ENCODE measurements around the gene CCDC8.
"Not testable (repeated sequence)": the region's sequence is repeated elsewhere in the genome, so short reads cannot be mapped to it uniquely, and the experiment has no call there.

Gene CCDC8

DNA sequence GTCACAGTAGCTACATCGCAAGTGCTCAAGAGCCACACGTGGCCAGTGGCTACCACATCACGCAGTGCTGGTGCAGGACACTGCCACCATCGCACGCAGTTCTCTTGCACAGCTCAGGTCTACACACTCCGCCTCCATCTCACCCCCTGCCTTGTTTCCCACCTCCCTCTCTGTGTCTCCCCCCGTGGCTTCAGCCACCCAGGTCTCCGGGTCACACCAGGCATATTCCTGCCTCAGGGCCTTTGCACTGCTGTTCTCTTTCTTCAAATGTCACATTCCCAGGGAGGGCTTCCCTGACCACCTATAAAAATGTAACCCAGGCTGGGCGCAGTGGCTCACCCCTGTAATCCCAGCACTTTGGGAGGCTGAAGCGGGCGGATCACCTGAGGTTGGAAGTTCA, 10.6 kb downstream of the CCDC8 start:
- DNase-seq, result no peak

GRCh38 chr19:46397801-46398479, 15.4 kb downstream of the CCDC8 start:
- DNase-seq, result not testable (repeated sequence)

GRCh38 chr19:46394402-46394797, 19.0 kb downstream of the CCDC8 start:
- no peak for DNase-seq

GRCh38 chr19:46393456-46394401, 19.6 kb downstream of the CCDC8 start:
- DNase-seq, result no peak

GRCh38 chr19:46392837-46393236, 20.5 kb downstream of the CCDC8 start:
- no peak for DNase-seq

- DNase-seq, result no peak
These were observed 21.0 kb downstream of the CCDC8 start for GRCh38 chr19:46392252-46392801.

DNA sequence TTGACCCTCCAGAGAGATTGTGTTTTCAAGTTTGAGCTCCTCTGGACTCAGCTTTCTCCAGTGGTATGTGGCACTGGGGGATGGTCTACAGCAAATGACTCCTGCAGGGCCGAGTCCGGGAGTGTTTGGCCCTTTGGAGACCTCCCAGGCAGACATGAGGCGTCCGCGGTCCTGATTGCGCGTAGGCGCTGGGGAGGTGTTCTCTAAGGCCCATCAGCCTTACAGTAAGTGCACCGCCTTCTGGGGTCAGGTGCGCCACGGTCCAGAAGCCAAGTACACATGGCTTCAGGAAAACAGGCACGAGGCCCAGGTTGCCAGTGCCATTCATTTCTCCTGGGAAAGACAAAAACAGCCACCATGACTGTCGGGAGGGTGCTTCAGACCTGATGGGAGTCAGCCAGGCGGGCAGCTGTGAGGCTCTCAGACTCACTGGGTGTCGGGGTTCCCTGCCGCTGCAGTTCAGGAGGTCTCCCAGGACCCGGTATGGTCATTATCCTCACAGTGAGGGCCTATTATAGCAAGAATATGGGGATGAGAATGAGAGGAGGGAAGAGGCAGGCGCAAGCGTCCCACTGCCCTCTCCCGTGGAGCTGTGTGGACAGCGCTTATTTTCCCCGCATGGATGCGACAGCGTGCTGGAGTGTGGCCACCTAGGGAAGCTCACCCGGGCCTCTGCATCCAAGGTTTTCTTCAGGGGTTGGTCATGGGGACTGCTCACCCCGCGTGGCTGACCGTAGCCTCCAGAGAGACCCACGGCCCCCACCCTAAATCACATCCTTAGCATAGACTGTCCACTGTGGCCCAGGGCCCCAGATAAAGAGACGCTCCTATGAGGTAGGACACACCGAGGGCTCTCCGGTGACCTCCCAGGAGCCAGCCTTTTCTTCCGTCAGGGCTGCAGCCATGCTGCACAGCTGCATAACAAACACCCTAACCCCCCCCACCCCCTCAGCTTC, 21.8 kb downstream of the CCDC8 start:
- no peak for DNase-seq

DNA sequence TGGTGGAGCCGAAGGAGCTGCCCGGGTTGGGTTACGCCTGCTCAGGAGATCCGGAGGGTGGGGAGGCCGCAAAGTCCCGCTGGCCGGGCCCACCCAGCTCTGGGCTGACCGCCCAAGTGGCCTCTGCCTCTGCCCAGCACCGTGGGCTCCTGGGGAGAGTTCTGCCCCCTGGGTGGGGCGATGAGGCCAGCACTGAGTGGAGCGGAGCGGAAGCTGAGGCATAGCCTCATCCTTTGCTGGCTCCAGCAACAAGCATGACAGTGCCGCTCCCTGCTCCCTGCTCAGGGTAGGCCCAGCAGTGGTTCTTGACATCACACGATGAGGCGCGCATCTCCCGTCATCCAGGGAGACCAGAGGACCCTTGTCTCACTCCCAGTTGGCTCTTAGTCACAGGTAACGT, 22.5 kb downstream of the CCDC8 start:
- DNase-seq, result no peak

GRCh38 chr19:46390121-46390858, 23.1 kb downstream of the CCDC8 start:
- no peak for DNase-seq

- no peak for DNase-seq
These were observed 24.9 kb downstream of the CCDC8 start for GRCh38 chr19:46388311-46389095.

GRCh38 chr19:46387713-46388130, 25.6 kb downstream of the CCDC8 start:
- no peak for DNase-seq

- DNase-seq, result no peak
These were observed 26.2 kb downstream of the CCDC8 start for GRCh38 chr19:46386996-46387712.

DNA sequence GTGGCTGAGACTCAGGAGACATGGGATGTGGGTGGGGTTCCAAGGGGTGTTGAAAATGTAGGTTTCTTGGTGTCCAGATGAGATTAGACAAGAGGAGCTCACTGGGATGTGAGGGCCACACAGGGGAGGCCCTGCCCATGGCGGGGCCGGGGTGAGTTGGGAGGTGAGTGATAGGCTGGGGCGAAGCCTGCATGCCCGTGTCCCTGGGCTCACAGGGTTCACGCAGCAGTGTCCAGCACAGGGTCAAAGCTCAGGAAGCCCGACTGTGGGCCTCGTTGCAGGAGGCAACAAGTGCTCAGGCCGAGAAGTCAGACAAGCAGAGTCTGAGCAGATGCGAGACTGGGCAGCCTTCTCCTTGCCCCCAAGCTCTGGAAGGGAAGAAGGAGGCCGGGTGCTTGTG, 27.2 kb downstream of the CCDC8 start:
- DNase-seq, result no peak

- DNase-seq, result no peak
These were observed 27.7 kb downstream of the CCDC8 start for GRCh38 chr19:46385636-46386035.

GRCh38 chr19:46384396-46384795, 29.0 kb downstream of the CCDC8 start:
- no peak for DNase-seq

GRCh38 chr19:46383846-46384245, 29.5 kb downstream of the CCDC8 start:
- no peak for DNase-seq

DNA sequence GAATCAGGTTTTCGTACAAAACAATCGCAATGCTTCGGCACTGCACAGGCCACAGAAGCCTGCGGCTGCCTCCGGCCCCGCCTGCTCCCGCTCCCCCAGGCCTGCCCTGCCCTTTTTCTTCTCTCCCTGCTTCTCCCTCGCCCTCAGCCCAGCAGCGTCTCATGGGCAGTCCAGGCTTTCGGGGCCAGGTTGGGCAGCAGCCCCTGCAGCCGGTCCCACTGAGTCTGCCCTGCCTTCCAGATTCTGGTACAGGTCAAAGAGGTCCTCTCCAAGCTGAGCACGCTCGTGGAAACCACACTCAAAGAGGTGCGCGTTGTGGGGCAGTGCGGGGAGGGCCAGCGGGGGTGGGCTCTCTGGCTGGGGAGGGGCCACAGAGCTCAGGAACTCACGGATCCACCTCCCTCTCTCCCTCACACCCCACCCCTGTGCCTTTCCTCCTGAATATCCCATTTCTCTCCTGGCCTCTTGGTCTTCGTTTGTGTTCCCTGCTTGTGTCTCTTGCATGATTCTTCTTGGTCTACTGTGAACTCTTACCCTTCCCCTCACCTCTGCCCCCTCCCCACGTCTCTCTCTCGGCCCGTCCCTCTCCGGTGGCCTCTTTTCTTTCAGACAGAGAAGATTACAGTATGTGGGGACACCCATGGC, 30.1 kb downstream of the CCDC8 start:
- no peak for DNase-seq

GRCh38 chr19:46381756-46382345, 31.5 kb downstream of the CCDC8 start:
- DNase-seq, result no peak

DNA sequence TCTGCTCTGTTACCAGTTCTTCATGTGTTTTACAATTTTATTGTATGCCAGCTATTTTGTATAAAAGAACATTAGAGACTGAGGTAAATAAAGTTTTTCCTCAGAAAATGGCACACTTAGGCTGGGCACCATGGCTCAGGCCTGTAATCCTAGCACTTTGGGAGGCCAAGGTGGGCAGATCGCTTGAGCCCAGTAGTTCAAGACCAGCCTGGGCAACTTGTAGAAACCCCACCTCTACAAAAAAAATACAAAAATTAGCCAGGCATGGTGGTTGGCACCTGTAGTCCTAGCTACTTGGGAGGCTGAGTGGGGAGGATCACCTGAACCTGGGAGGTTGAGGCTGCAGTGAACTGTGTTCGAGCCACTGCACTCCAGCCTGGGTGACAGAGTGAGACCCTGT, 32.0 kb downstream of the CCDC8 start:
- no peak for DNase-seq

Data from DMS79 treated with DMSO at 0.1 percent for 48 hours (cell line).